ENCODE data around the gene CSNK2A2.
A peak's percentile ranks its signal among the peaks of the same experiment; 100 is the strongest.

CSNK2A2 gene

GRCh38 chr16:58196898-58197313 is 1.0 kb downstream of the CSNK2A2 start:
- Histone ChIP-seq H3K9ac (ENCODE audit: low read length) (peak overlapping the region; percentile 81), H3K27ac (ENCODE audit: low read depth, low read length) (no peak overlapping the region), H3K4me1 (ENCODE audit: insufficient read depth, low read length) (peaks cover 13% of the 10 kb centered on the region), H3K27me3 (ENCODE audit: control insufficient read depth in 1 of 2, insufficient read depth in 2 of 2, low read length in 2 of 2) (no peaks in the 10 kb centered on the region), H3K9me3 (ENCODE audit: low read length) (no peaks in the 10 kb centered on the region), H3K36me3 (ENCODE audit: insufficient read depth, low read length) (peaks cover 36% of the 10 kb centered on the region), H3K4me3 (ENCODE audit: low read depth in 1 of 2, low read length in 2 of 2) (peak overlapping the region; percentile 60 to 79)

- Histone ChIP-seq H3K4me1 (ENCODE audit: insufficient read depth, low read length) (peaks cover 13% of the 10 kb centered on the region), H3K36me3 (ENCODE audit: insufficient read depth, low read length) (peaks cover 39% of the 10 kb centered on the region), H3K4me3 (ENCODE audit: low read depth in 1 of 2, low read length in 2 of 2) (no peak overlapping the region), H3K27me3 (ENCODE audit: control insufficient read depth in 1 of 2, insufficient read depth in 2 of 2, low read length in 2 of 2) (no peaks in the 10 kb centered on the region), H3K27ac (ENCODE audit: low read depth, low read length) (no peak overlapping the region), H3K9me3 (ENCODE audit: low read length) (no peaks in the 10 kb centered on the region), H3K9ac (ENCODE audit: low read length) (no peak overlapping the region)
These were observed 2.1 kb downstream of the CSNK2A2 start for GRCh38 chr16:58195771-58196170.

- peaks cover 40% of the 10 kb centered on the region for H3K36me3 ChIP-seq (ENCODE audit: insufficient read depth, low read length)
- no peaks in the 10 kb centered on the region for H3K9me3 ChIP-seq (ENCODE audit: low read length)
- no peaks in the 10 kb centered on the region for H3K27me3 ChIP-seq (ENCODE audit: control insufficient read depth in 1 of 2, insufficient read depth in 2 of 2, low read length in 2 of 2)
- H3K9ac ChIP-seq (ENCODE audit: low read length): no peak overlapping the region
- no peak overlapping the region for H3K4me3 ChIP-seq (ENCODE audit: low read depth in 1 of 2, low read length in 2 of 2)
- H3K4me1 ChIP-seq (ENCODE audit: insufficient read depth, low read length): peaks cover 13% of the 10 kb centered on the region
- no peak overlapping the region for H3K27ac ChIP-seq (ENCODE audit: low read depth, low read length)
These were observed 2.6 kb downstream of the CSNK2A2 start for GRCh38 chr16:58195344-58195743.

GRCh38 chr16:58194790-58195189 is 3.1 kb downstream of the CSNK2A2 start:
- H3K4me3 ChIP-seq (ENCODE audit: low read depth in 1 of 2, low read length in 2 of 2): no peak overlapping the region
- no peak overlapping the region for H3K9ac ChIP-seq (ENCODE audit: low read length)
- H3K4me1 ChIP-seq (ENCODE audit: insufficient read depth, low read length): peaks cover 13% of the 10 kb centered on the region
- no peaks in the 10 kb centered on the region for H3K9me3 ChIP-seq (ENCODE audit: low read length)
- no peaks in the 10 kb centered on the region for H3K27me3 ChIP-seq (ENCODE audit: control insufficient read depth in 1 of 2, insufficient read depth in 2 of 2, low read length in 2 of 2)
- peaks cover 43% of the 10 kb centered on the region for H3K36me3 ChIP-seq (ENCODE audit: insufficient read depth, low read length)
- no peak overlapping the region for H3K27ac ChIP-seq (ENCODE audit: low read depth, low read length)

- no peaks in the 10 kb centered on the region for H3K9me3 ChIP-seq (ENCODE audit: low read length)
- H3K4me3 ChIP-seq (ENCODE audit: low read depth in 1 of 2, low read length in 2 of 2): no peak overlapping the region
- peaks cover 13% of the 10 kb centered on the region for H3K4me1 ChIP-seq (ENCODE audit: insufficient read depth, low read length)
- no peaks in the 10 kb centered on the region for H3K27me3 ChIP-seq (ENCODE audit: control insufficient read depth in 1 of 2, insufficient read depth in 2 of 2, low read length in 2 of 2)
- no peak overlapping the region for H3K9ac ChIP-seq (ENCODE audit: low read length)
- H3K36me3 ChIP-seq (ENCODE audit: insufficient read depth, low read length): peaks cover 51% of the 10 kb centered on the region
- H3K27ac ChIP-seq (ENCODE audit: low read depth, low read length): peak overlapping the region; percentile 41
These were observed 10.1 kb downstream of the CSNK2A2 start for GRCh38 chr16:58187665-58188421.

GRCh38 chr16:58187092-58187491 is 10.8 kb downstream of the CSNK2A2 start:
- Histone ChIP-seq H3K9ac (ENCODE audit: low read length) (no peak overlapping the region), H3K27ac (ENCODE audit: low read depth, low read length) (no peak overlapping the region), H3K4me3 (ENCODE audit: low read depth in 1 of 2, low read length in 2 of 2) (no peak overlapping the region), H3K36me3 (ENCODE audit: insufficient read depth, low read length) (peaks cover 44% of the 10 kb centered on the region), H3K4me1 (ENCODE audit: insufficient read depth, low read length) (peaks cover 13% of the 10 kb centered on the region), H3K27me3 (ENCODE audit: control insufficient read depth in 1 of 2, insufficient read depth in 2 of 2, low read length in 2 of 2) (no peaks in the 10 kb centered on the region), H3K9me3 (ENCODE audit: low read length) (no peaks in the 10 kb centered on the region)

GRCh38 chr16:58186176-58186944 is 11.5 kb downstream of the CSNK2A2 start:
- Histone ChIP-seq H3K27ac (ENCODE audit: low read depth, low read length) (no peak overlapping the region), H3K36me3 (ENCODE audit: insufficient read depth, low read length) (peaks cover 38% of the 10 kb centered on the region)

GRCh38 chr16:58177353-58177710 is 20.6 kb downstream of the CSNK2A2 start:
- Histone ChIP-seq H3K4me3 (ENCODE audit: low read depth in 1 of 2, low read length in 2 of 2) (no peak overlapping the region), H3K4me1 (ENCODE audit: insufficient read depth, low read length) (no peaks in the 10 kb centered on the region), H3K9me3 (ENCODE audit: low read length) (no peaks in the 10 kb centered on the region), H3K27me3 (ENCODE audit: control insufficient read depth in 1 of 2, insufficient read depth in 2 of 2, low read length in 2 of 2) (no peaks in the 10 kb centered on the region), H3K9ac (ENCODE audit: low read length) (no peak overlapping the region), H3K27ac (ENCODE audit: low read depth, low read length) (no peak overlapping the region), H3K36me3 (ENCODE audit: insufficient read depth, low read length) (peaks cover 21% of the 10 kb centered on the region)

More at GRCh38 chr16:58186176-58186944, 11.5 kb downstream of the CSNK2A2 start:
- Histone ChIP-seq H3K27me3 (ENCODE audit: control insufficient read depth in 1 of 2, insufficient read depth in 2 of 2, low read length in 2 of 2) (no peaks in the 10 kb centered on the region), H3K4me3 (ENCODE audit: low read depth in 1 of 2, low read length in 2 of 2) (no peak overlapping the region), H3K9ac (ENCODE audit: low read length) (no peak overlapping the region), H3K9me3 (ENCODE audit: low read length) (no peaks in the 10 kb centered on the region), H3K4me1 (ENCODE audit: insufficient read depth, low read length) (peaks cover 13% of the 10 kb centered on the region)

GRCh38 chr16:58176608-58177352 is 21.1 kb downstream of the CSNK2A2 start:
- Histone ChIP-seq H3K27ac (ENCODE audit: low read depth, low read length) (no peak overlapping the region), H3K36me3 (ENCODE audit: insufficient read depth, low read length) (peaks cover 21% of the 10 kb centered on the region), H3K9me3 (ENCODE audit: low read length) (no peaks in the 10 kb centered on the region), H3K9ac (ENCODE audit: low read length) (no peak overlapping the region), H3K27me3 (ENCODE audit: control insufficient read depth in 1 of 2, insufficient read depth in 2 of 2, low read length in 2 of 2) (no peaks in the 10 kb centered on the region), H3K4me1 (ENCODE audit: insufficient read depth, low read length) (no peaks in the 10 kb centered on the region), H3K4me3 (ENCODE audit: low read depth in 1 of 2, low read length in 2 of 2) (no peak overlapping the region)

GRCh38 chr16:58170223-58170622 is 27.7 kb downstream of the CSNK2A2 start:
- no peaks in the 10 kb centered on the region for H3K4me1 ChIP-seq (ENCODE audit: insufficient read depth, low read length)
- H3K4me3 ChIP-seq (ENCODE audit: low read depth in 1 of 2, low read length in 2 of 2): no peak overlapping the region
- no peak overlapping the region for H3K9ac ChIP-seq (ENCODE audit: low read length)
- no peaks in the 10 kb centered on the region for H3K27me3 ChIP-seq (ENCODE audit: control insufficient read depth in 1 of 2, insufficient read depth in 2 of 2, low read length in 2 of 2)
- peaks cover 44% of the 10 kb centered on the region for H3K36me3 ChIP-seq (ENCODE audit: insufficient read depth, low read length)
- no peak overlapping the region for H3K27ac ChIP-seq (ENCODE audit: low read depth, low read length)
- H3K9me3 ChIP-seq (ENCODE audit: low read length): no peaks in the 10 kb centered on the region

- Histone ChIP-seq H3K27me3 (ENCODE audit: control insufficient read depth in 1 of 2, insufficient read depth in 2 of 2, low read length in 2 of 2) (no peaks in the 10 kb centered on the region), H3K36me3 (ENCODE audit: insufficient read depth, low read length) (peaks cover 64% of the 10 kb centered on the region), H3K27ac (ENCODE audit: low read depth, low read length) (no peak overlapping the region), H3K9me3 (ENCODE audit: low read length) (no peaks in the 10 kb centered on the region), H3K9ac (ENCODE audit: low read length) (no peak overlapping the region), H3K4me1 (ENCODE audit: insufficient read depth, low read length) (no peaks in the 10 kb centered on the region), H3K4me3 (ENCODE audit: low read depth in 1 of 2, low read length in 2 of 2) (no peak overlapping the region)
These were observed 37.1 kb downstream of the CSNK2A2 start for GRCh38 chr16:58160855-58161254.
